Measurements from ENCODE around the gene ZNF134.

The ZNF134 gene

GRCh38 chr19:57641715-57642234, 27.7 kb downstream of the ZNF134 start:
- no peak for DNase-seq

DNA sequence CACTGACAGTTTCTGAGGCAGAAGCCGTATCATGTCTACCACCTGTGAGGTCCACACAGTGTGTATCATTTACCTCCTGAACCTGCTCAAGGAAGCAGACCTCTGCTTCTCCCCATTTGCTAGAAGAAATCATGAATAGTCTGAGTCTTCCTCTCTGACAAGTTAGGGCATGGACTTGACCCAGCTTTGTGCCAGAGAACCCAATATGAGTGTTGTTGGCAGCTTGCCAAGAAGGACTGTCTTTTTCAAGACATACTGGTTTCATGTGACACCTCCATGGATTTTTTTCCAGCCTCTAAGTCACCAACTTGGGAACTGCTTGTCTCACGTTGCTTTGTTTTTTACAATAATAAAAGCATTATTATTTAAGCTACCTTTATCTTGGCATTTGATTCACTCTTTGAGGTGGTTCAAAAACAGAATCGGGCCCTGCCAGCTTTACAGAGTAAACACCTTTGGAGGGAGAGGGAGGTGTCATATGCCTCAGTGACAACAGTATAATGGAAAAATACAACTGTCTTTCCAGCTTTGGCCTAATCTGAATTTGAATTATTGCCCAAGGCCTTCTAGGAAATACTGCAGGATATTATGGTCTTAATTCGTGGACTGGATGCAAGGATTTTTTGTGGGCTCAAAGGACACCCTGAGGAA, 28.5 kb downstream of the ZNF134 start:
- DNase-seq, result no peak

DNA sequence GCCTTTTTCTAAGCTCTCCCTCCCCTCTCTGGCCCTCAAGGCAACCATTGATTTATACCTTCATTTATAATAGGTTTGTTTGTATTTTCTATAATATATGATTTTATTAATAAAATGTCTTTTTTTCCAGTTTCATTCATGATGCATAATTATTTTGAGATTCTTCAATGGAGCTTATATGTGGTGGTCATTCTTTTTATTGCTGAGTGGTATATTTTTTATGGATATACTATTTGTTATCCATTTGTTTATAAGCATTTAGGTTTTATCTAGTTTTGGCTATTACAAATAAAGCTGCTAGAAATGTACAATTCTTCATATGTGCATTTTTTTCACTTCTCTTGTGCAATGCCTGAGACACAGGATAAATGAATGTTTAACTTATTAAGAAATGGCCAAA, 29.7 kb downstream of the ZNF134 start:
- DNase-seq, result no peak

DNA sequence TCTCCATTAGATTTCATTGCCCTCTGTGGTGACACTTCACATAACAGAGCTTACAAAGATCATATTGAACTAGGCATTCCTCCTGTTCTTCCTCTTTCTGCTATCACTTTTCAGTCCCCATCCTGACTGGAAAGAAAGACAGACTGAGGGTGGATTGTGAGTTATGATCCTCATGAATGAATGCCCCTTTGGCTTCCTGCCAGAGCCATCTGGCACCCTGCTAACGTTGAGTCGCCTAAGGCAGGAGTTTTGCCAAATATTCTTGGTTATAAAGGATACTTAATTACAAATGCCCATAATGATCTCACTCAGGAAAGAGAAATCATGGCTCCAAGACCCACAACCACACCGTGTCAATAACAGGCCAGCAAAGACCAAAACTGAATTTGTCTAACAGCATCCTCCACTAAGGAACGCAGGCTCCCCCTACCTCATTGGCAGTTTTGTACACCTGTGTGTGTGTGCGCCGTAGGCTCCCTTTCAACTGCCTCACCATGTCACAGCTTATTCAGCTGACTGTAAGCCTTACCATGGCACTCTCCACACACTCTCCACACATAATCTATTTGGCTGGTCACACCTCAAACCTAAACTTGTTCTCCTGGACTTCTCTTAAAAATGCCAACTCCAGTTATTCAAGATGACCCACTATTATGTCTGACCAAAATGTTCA, 34.4 kb downstream of the ZNF134 start:
- DNase-seq, result peak; percentile 17

- DNase-seq, result no peak
Measured at GRCh38 chr19:57651654-57651996, 37.6 kb downstream of the ZNF134 start.

GRCh38 chr19:57653689-57654088, 39.6 kb downstream of the ZNF134 start:
- DNase-seq, result no peak

DNA sequence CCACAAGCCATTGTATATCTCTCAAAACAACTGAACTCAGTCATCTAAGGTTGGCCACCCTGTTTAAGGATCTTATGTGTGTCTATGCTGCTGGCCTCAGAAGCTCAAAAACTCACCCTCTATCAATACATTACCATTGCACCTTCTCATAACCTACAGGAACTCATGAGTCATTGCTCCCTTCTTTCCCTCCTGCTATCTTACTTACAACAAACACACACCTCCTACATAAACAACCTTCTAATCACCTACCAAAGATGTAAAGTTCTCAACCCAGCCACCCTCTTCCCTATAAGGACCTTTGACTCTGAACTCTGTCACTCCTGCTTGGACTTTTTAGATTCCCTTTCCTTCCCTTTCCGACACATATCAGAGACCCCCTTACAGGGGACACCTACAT, 41.4 kb downstream of the ZNF134 start:
- no peak for DNase-seq

- DNase-seq, result no peak
Measured at GRCh38 chr19:57656346-57656745, 42.3 kb downstream of the ZNF134 start.

GRCh38 chr19:57664269-57665127, 50.5 kb downstream of the ZNF134 start:
- DNase-seq, result peak; percentile 15

DNA sequence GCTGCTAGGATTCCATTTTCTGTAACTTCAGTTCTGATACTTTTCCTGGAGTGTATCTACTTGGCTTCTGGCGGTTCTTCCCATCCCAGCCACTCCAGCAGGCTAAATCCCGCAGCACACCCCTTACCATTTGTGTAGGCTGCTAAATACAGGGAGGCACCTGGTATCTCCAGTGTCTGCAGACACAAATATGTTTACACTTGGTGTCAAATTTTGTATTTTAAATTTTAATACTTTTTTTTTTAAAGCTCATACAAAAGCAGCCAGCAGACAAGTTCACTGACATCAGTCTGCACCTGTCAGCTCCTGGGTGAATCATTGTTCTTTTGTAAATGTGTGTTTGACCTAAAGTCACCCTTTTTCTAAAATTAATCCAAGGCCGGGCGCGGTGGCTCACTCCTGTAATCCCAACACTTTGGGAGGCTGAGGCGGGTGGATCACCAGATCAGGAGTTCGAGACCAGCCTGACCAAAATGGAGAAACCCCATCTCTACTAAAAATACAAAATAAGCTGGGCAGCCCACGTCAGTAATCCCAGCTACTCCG, 51.3 kb downstream of the ZNF134 start:
- no peak for DNase-seq

GRCh38 chr19:57667228-57667627, 53.2 kb downstream of the ZNF134 start:
- no peak for DNase-seq

- no peak for DNase-seq
Measured at GRCh38 chr19:57668635-57669034, 54.6 kb downstream of the ZNF134 start, which contains the start of gene ZSCAN4. TSS of gene ZSCAN4 (plus strand) at chr19:57668935. CDS start at chr19:57676146, 7,211 bp downstream.

DNA sequence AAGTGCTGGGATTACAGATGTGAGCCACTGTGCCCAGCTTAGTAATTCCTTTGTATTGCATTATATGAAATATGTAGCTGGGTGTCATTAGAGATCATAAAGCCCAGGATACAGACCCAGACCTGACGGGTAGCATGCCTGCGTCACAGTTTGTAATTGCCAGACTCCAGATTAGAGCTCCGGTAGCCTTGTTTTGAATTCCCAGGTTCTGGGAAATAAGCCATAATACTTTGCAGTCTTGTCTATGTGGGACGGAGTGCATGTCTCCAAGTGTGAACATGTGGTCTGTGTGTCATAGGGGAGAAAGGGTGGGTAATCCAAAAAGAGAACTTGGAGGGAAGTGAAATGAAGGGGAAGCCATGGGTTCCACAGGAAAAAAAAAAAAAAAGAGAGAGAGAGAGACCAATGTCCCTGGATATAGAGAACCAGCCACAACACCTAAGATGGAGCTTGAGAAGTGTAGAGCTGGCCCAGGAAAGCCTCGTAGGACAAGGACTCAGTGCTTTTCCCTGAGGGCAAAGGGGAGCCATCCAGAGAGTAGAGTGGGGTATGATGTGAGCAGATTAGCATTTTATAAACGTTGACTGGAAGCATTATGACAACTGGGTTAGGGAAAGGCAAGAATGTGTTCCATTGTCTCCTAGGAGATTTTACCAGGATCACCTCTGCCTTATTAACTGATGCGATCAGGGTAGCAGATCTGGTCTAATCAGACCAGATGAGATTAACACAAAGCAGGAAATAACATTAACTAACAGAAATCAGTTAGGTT, 57.3 kb downstream of the ZNF134 start:
- DNase-seq, result no peak

DNA sequence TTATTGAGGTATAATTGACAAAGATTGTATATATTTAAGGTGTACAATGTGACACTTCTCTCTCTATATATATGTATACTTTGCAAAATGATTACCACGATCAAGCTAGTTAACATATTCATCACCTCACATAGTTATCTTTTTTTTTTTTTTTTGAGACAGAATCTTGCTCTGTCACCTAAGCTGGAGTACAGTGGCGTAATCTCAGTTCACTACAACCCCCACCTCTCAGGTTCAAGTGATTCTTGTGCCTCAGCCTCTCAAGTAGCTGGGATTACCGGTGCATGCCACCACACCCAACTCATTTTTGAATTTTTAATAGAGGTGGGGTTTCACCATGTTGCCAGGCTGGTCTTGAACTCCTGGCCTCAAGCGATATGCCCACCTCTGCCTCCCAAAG, 58.4 kb downstream of the ZNF134 start:
- no peak for DNase-seq

All from NCI-H345 (cell line).